TTC549 (cell line): ENCODE data around the gene ANKRD6.
"Not testable (repeated sequence)": the region's sequence is repeated elsewhere in the genome, so short reads cannot be mapped to it uniquely, and the experiment has no call there.

Source experiments
- FAIRE-seq: peaks from 2 replicates; lab custom pipeline; 2012; peaks lifted over from hg19 to GRCh38; lab: Jason Lieb, UNC

ANKRD6 gene

DNA sequence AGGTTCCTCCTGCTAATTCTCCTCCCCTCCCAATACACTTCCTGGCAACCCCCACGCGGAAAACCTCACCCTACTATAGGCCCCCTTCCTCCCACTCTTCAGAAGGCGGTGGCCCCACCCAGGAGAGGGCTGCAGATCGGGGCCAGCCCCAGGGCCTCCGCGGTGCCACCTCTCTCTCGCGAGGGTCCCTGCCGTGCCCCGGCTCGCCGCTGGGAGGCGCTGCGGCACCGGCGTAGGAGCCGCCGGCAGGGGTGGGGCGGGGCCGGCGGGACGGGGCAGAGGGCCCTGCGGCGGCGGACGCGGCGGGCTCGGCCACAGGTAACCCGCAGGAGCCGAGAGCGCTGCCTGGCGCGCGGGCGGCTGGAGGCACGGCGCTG is at the start of gene ANKRD6:
Gene ANKRD6 (plus strand): TSS at position 278 of the 377 bp plus-strand sequence. CDS start 133,825 bp downstream, outside the sequence.
- FAIRE-seq = no peak

- no peak for FAIRE-seq
Measured at GRCh38 chr6:89385156-89385667, 47.7 kb upstream of the ANKRD6 start.

- FAIRE-seq = no peak
Measured at GRCh38 chr6:89385846-89386245, 47.1 kb upstream of the ANKRD6 start.

DNA sequence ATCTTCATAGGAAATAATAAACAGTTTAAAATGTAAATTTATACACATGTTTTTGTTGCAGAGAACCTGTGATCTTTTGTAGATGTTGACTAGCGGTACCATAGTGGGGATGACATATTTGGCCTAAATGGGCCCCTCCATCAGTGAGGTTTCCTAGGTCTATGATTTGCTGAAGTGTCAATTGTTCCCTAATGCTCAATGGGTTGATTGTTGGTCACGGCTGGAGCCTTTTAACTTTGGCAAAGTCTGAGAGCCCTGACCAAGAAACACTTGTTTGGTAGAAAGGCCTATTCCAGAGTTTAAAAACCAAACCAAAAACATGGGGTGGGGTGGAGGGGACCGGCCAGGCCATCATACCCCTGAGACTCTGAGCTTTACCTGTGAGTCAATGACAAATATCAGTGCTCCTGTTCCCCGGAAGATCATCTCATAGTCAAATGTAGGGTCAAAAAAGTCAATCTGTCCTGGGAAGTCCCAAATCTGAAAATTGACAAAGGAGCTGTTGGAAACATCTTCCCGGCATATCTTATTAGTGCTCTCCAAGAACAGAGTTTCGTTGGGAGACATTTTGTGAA is 45.9 kb upstream of the ANKRD6 start:
- no peak for FAIRE-seq

DNA sequence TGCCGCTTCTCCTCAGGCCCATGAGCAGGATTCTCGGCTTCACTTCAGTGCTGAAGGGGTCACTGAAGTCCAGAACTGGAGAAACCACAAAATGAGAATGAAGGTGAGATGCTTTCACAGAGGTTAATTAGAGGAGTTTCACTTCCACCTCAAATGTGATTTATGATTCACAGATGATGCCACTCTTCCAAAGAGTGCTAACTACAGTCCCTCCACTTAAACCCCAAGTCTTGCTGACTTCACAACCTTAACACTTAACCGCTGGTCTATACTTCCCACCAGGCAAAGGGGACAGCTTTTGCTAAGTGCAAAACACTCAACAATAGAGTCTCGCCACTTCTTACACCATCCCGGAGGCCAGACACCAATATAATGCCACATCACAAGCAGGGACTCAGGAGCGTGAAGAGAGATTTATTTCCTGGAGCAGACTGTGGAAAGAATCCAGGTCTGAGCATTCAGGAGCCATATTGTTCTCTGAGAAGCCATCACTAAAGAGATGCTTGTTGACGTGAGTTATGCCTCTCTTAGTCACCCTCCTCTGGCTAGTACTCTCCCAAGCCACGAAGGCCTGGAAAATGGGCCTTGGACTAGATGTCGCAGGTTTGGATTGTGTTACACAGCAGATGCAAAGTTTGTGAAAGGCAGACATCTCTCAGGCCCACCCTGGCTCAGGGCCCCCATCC is 45.3 kb upstream of the ANKRD6 start:
- no peak for FAIRE-seq

- FAIRE-seq = no peak
Measured at GRCh38 chr6:89388846-89389245, 44.1 kb upstream of the ANKRD6 start.

GRCh38 chr6:89392823-89393222 is 40.1 kb upstream of the ANKRD6 start:
- no peak for FAIRE-seq

DNA sequence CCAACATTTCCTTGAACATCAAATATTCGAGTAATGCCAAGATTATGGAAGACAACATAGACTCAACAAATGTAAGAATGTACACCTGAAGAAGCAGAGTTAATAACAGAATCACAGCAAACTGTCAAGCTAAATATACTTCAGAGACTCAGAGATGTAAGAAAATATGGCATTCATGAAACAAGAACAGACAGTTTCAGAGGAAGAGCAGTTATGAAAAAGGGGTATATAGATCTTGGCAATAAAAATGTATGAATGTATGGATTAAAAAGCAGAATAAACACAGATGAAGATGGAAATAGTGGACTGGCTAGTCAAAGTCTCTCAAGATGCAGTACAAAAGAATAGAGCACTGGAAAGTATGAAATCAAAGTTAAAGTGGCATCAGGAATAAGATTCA is 39.3 kb upstream of the ANKRD6 start:
- FAIRE-seq = no peak

GRCh38 chr6:89397884-89398283 is 35.1 kb upstream of the ANKRD6 start:
- FAIRE-seq = not testable (repeated sequence)

- FAIRE-seq = no peak
Measured at GRCh38 chr6:89398762-89399525, 34.0 kb upstream of the ANKRD6 start.

DNA sequence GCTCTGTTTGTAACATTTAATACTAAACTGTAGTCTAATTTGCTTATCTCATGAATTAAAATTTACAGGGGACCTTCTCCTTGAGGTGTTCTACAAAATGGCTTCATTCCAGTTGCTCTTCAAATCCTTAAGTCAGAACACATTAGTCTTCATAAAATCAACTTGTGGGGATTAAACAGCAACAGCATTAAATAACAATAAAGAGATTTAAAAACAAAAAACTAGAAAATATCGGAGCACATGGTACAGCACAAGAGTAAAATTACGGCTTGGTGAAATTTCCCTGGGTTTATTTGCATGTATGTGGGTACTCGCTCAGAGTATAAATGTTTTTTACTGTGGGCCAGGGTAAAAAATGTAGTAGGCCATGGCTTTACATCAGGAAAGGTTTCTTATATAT is 32.9 kb upstream of the ANKRD6 start:
- no peak for FAIRE-seq

DNA sequence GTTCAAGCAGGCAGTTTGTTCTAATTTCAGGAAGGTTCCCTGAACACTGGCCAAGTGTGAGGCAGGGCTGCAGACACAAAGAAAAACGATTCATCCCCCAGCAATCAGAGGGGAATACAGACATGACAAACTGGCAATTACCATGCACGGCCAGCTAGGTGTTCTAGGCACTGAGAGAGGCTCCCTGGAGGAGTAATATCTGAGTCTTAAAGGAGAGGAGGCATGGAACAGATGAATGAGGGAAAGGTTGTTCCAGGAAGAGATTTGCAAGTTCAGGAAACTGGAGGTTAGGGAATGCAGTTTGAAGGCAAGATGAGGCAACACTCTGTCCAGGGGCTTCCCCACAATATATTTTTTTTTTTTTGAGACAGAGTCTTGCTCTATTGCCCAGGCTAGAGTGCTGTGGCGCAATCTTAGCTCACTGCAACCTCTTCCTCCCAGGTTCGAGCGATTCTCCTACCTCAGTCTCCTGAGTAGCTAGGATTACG is 32.0 kb upstream of the ANKRD6 start:
- no peak for FAIRE-seq

DNA sequence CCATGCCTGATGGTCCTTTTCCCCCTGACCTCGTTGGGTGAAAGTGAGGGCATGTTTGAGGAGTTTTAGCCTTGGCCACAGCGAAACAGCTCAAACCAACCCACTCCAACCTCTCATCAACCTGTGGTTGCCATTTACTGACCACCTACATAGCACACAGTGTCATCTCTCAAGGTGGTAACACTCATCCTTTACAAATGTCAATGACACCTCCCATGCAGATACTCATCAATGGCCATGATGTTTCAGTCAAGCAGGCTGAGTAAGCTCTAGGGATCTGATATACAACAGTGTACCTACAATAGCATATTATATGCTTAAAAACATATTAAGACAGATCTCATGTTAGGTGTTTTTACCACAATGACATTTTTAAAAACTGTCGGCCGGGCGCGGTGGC is 30.2 kb upstream of the ANKRD6 start:
- FAIRE-seq = no peak

DNA sequence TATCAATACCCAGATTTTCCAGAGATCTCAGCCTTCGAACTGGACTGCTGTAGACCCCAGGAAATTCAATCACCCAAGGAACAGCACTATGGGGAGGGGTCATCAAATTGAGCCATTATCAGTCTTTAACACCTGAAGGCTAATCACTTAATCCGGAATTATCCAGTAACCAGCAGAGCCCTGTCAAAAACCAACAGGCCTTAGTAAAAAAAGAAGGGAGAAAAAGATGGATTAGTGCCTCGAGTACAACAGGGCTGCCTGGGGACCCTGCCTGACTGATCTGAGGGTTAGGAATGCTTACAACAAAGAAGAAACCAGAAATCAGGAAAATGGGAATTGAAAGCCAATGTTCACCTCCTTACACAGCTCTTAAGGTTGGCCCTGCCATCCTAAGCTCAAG is 28.4 kb upstream of the ANKRD6 start:
- FAIRE-seq = no peak

DNA sequence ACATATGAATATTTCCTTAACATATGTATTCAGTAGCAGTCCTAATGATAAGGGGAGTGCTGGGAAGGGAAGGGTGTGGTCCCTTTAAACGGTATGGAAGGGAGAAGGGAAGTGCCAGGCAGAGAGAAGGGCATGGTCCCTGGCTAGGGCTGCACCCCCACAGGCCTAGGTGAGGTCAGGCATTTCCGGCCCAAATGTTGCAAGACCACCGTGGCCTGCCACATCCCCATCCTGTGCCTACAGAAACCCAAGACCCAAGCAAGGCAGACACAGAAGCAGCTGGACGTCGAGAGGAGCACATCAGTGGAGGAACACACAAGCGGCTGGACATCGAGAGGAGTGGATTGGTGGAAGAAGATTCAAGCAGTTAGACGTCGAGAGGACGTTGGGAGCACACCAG is 26.8 kb upstream of the ANKRD6 start:
- FAIRE-seq = no peak

DNA sequence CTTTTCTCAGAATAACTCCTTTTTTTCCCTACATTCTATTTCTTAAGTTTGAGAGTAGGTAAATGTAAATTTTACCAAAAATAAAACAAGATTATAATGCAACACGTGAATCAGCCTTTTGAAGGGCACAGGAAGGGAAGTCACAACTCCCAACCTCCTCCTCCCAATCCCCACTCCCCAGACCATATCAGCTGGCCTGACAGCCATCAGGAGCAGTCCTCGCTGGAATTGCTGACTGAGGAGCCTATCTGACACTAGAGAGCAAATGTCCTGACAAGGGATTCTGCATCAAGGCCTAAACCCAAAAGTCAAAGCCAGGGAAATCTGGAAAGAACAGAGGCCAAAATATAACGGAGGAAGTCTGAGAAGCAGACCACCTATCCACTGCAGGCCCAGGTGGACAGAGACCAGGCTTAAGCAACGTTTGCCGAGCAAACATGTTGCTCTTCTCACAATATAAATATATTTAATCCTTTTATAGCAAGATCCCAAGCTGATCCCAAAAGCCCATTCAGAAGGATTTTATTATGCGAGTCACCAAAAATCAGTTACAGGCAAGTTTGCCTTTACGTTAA is 23.4 kb upstream of the ANKRD6 start:
- FAIRE-seq = no peak

DNA sequence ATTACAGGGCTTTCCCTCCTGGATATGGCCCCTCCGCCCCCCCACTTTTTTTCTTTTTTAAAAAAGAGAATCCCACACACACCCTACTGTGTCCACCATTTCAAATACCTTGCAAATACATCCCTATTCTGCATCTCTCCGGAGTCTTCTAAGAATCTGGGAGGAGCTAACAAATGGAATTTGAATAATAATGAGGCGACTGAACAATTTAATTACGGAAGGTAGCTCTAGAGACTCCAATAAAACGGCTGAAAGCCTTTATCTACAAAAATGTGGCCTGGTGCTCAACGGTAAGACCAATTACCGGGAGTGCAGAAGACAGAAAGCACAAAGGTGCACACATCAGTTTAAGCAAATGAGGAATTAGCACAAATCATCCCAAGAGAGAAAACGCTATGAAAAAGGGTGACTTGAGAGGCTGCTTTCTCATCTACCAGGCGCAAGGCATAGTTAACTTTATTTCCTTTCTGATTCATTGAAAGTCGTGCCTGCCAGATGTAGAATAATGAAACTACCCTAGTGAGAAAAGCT is 22.7 kb upstream of the ANKRD6 start:
- FAIRE-seq = no peak

DNA sequence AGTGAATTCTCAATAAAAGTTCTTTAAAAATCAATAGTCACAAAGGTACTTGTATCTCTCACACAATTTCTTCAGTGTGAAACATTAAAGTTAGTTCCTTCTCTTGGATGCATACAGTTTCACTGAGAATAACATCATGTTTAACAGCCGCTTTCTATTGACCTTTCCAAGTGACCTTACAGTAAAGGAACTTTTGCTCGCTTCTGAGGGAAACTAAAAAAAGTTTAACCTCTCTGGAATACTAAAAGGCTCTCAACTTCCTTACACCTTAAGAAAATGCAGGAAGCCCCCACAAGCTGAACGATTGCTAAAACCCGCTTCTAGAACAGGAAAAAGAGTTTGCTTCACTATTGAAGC is 22.2 kb upstream of the ANKRD6 start:
- FAIRE-seq = no peak

- no peak for FAIRE-seq
Measured at GRCh38 chr6:89411145-89412070, 21.5 kb upstream of the ANKRD6 start.

- FAIRE-seq = no peak
Measured at GRCh38 chr6:89412071-89413005, 20.6 kb upstream of the ANKRD6 start, which contains the start of gene RRAGD. Gene RRAGD, minus strand, starts transcription at chr6:89412273. Its CDS starts 280 bp downstream, at chr6:89411993.
